ENCODE results near the gene MYO7B.
A peak's percentile ranks its signal among the peaks of the same experiment; 100 is the strongest.

Gene MYO7B

DNA sequence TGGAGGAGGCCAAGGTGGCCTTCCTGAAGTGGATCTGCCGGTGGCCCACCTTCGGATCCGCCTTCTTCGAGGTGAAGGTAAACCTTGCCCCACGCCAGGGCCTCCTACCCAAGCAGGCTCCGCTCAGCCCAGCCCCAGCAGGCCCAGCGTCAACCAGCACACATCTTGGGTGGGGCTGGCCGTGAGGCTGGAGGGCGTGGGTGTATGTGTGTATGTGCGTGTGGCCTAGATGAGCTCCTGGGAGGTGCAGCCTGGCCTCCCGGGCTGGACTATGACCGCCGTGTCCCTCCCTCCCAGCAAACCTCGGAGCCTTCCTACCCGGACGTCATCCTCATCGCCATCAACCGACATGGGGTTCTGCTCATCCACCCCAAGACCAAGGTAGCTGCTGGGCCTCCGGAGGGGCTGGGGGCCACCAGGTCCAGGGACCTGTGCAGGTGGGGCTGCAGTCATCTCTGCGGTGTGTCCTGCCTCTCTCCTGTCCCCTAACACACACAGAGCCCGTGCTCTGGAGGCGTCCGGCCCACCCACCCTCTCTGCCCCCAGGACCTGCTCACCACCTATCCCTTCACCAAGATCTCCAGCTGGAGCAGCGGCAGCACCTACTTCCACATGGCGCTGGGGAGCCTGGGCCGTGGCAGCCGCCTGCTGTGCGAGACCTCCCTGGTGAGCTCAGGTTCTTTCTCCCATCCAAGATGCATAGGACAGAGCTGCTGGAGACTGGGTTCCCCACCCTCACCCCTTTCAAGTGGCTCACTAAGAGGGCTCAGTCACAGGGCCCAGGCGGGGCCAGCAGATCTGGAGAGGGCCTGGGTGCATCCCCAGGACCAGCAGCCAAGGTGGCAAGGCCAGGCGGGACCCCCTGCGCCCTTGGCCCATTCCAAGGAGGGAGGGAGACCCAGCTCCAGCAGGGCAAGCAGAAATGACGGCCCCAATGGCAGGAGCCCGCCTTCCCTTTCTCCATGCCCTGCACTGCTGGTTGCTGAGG is 101.1 kb downstream of the MYO7B start:
- DNase-seq (ENCODE audit: low read depth, low spot score): no peak

- no peak for DNase-seq (ENCODE audit: low read depth, low spot score)
Observed at GRCh38 chr2:127637236-127637630, 101.8 kb downstream of the MYO7B start.

GRCh38 chr2:127637725-127638252 is 102.3 kb downstream of the MYO7B start:
- peak; percentile 83 for DNase-seq (ENCODE audit: low read depth, low spot score)

DNA sequence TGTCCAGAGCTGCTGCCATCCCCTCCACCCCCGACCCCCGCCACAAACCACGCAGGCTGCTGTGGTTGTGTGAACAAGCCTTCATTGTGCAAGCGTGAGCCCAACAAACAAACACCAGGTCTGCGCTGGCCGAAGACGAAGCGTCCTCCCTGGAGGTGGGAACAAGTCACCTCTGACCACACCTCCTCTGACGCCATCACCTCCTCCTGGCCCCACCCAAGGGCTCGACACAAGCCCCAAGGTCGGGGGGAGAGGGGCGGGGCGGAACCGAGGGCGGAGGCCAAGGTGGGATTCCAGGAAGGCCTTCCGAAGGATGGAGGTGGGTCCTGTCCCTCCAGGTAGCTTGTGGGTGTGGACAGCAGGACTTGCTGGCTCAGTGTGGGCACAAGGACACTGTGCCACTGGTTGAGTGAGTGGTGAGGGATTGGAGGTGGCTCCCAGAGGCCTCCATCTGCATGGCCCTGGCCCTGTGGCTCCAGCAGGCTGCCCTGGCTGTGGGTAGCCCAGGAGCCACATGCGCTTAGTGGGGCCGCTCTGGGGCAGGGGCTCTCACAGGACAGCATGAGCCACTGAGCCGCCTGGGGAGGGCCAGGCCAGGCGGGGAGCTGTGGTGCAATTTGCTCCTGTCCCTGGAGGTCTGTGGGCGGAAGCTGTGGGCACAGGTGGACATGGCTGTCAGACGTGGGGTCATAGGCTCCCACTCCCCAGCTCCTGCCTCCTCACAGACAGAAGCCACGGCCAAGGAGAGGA is 103.1 kb downstream of the MYO7B start:
- DNase-seq (ENCODE audit: low read depth, low spot score): peak; percentile 37

DNA sequence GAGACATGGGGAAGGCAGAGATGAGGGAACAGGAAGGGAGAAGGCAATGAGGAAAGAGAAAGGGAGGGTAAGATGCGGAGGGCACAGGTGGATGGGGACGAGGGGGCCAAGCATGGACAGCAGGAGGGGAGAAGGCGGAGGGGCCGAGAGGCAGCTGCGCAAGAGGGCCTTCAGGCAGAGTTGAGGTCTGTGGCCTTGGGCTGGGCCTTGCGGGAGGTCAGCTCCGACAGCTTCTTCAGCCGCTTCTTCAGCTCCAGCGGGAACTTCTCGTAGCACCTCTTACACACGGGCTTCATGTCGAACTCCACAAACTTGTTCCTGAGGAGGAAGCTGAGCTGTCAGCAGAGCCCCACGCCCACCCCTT is 103.6 kb downstream of the MYO7B start:
- DNase-seq (ENCODE audit: low read depth, low spot score): no peak

DNA sequence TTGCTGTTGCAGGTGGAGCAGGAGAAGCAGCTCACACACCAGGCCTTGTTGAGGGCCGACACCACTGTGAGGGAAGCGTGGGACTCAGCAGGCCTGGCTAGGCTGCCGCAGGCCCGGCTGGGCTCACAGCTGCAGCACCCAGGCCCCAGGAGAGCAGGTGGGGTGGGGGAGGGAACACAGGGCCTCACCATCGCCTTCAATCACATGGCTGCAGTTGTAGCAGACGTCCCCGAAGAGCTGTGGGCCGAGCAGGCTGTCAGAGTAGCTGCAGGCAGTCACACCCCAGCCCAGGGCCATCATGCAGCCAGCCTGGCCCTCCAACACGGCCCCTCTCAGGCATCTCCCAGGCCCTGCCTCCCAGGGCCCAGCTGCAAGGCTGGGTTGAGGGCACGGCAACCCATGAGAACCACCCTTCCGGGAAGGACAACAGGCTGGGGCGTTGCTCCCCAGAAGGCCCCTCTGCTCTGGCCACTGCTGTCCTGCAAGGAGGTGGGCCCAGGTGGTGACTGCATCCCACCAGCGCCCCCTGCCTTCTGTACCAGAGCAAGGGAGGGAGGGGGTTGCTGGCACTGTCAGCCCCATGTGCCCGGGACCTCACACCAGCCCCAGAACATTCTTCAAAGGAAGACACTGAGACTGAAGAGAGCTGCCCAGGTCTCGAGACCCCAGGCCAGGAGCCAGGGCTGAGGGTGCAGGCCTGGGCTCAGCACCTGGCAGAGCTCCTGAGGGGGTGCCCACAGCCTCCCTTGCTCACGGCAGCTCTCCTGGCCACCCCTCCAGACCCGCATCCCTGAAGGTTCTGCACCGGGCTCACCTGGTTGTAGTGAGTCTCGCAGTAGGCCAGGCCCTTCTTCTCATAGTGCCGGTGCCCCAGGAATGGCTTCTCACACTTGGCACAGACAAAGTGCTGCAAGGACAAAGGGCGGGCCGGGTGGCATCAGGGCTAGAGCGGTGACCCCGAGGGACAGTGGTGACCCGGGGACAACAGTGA is 104.9 kb downstream of the MYO7B start:
- no peak for DNase-seq (ENCODE audit: low read depth, low spot score)

DNA sequence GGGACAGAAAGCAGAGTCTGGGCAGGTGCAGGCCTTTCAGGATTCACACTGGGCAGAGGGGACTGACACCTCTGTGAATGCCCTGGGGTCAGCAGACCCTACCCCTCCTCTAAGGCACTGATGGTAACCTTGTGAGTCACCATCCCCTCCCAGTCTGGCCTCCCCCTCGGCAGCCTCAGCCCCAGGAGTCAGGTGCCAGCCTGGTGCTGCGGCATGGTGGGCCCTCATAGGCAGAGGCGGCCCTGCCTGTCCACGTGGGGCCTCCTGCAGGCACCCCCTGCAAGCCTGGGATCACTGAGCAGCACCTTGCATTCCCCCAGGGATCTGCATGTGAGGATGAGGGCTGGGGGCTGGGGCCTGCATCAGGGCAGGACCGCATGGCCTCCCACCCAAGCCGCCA is 105.7 kb downstream of the MYO7B start:
- DNase-seq (ENCODE audit: low read depth, low spot score): no peak

DNA sequence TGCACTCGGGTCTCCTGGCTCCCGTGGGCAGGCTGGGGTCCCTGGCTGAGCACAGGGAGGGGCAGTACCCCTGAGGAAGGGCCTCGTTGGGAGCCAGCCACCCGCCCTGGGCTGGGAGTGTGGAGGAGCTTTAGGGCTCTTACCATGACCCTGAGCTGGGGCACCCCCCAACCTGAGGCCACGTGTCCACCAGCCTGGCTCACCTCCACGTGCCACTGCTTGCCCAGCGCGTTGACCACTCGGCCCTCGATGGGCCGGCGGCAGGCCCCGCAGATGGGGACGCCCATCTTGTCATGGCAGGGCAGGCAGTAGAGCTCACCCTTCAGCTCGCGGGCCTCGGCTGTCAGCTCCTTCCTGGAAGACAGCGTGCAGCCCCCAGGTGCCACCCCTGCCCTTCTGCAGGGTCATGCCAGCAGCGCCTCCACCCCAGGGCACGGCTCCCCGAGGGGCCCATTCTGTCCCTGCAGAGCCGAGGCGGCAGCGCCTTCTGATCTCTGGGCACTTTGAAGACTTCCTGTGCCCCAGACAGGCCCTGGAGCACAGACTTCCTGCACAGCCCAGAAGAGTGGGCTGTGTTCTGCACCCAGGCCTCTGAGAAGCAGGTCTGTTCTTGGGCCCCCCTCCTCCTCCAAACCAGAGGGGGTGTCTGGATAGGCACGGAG is 106.5 kb downstream of the MYO7B start:
- no peak for DNase-seq (ENCODE audit: low read depth, low spot score)

DNA sequence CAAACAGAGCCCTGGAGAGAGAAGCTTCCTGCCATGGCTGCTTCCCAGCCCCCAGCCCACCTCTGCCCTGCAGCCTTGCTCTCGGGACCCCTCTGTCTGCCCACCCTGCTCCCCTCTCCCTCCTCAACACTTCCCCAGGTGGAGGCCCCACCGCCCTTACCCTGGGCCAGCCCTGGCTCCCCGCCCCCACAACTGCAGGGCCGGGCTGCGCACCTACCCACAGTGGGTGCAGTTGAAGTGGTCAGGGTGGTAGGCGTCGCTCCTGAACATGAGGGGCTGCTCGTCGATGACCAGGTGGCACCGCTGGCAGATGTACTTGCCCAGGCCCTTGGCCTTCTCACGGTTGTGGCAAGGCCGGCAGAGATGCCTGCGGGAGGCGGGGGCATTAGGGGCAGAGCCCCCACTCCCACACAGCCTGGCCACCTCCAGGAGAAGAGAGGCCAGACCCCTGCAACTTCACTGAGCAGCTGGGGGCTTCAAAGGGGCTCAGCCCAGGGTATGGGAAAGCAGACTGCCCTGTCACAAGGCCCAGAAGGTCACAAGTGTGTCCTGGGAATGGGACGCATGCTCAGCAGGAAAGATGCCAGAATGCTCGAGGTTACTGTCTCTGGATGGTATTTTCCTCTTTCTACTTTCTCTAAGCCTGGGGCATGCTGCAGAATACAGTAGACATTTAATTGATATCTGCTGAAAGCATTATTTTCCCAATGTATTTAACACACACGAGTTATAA is 107.4 kb downstream of the MYO7B start:
- no peak for DNase-seq (ENCODE audit: low read depth, low spot score)

DNA sequence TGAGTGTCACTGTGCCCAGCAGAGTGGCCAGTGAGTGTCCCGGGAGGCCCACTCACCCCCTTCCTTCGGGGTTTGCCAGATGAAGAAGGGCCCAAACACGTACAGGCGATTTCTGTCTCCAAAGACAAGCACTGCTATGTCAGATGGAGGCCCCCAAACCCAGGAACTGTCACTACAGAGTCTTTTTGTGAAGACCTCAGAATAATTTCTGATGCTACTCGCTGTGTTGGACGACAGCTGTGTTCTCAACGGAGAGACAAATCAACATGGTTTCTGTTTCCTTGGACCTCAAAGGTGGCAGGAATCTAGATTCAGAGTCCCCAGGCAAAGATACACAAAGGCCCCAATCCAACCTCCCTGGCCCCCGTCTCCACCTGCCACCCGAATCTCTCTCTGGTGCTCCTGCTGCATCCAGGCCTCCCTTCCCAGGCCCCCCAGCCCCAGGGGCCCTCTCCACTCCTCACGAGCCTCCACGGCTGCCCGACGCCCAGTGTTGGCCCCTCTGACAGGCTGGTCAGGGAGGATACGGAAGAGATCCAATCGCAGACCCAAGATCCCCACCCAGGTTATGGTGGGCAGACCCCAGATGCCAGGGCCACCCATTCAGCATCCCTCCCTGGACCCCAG is 108.1 kb downstream of the MYO7B start:
- no peak for DNase-seq (ENCODE audit: low read depth, low spot score)

GRCh38 chr2:127644066-127645025 is 108.9 kb downstream of the MYO7B start:
- DNase-seq (ENCODE audit: low read depth, low spot score): no peak

DNA sequence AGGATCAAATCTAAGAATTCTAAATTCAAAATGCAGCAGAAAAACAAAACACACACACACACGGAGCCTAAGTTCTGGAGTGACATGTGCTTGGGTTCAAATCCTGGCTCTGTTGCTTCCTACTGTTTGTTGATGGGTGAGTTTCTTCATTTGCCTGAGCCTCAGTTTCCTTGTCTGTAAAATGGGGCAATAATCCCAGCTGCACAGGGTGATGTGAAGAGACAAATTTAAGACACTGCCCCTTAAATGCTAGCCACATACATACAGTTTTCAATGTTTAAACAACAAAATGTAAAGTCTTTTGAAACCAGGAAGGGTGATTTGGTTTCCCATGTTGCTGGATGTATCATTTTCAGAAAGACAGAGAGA is 109.5 kb downstream of the MYO7B start:
- no peak for DNase-seq (ENCODE audit: low read depth, low spot score)

- no peak for DNase-seq (ENCODE audit: low read depth, low spot score)
Observed at GRCh38 chr2:127645395-127646291, 110.2 kb downstream of the MYO7B start, which contains the start of gene GPR17. Gene GPR17, plus strand, starts transcription at chr2:127646153. Its CDS starts 4,583 bp downstream, at chr2:127650736.

GRCh38 chr2:127646487-127647241 is 111.2 kb downstream of the MYO7B start:
- no peak for DNase-seq (ENCODE audit: low read depth, low spot score)

GRCh38 chr2:127647242-127648190 is 112.0 kb downstream of the MYO7B start:
- DNase-seq (ENCODE audit: low read depth, low spot score): peak; percentile 50
